Measurements from ENCODE around the gene GPR137.
"Not testable (repeated sequence)": the region's sequence is repeated elsewhere in the genome, so short reads cannot be mapped to it uniquely, and the experiment has no call there.

Gene GPR137

DNA sequence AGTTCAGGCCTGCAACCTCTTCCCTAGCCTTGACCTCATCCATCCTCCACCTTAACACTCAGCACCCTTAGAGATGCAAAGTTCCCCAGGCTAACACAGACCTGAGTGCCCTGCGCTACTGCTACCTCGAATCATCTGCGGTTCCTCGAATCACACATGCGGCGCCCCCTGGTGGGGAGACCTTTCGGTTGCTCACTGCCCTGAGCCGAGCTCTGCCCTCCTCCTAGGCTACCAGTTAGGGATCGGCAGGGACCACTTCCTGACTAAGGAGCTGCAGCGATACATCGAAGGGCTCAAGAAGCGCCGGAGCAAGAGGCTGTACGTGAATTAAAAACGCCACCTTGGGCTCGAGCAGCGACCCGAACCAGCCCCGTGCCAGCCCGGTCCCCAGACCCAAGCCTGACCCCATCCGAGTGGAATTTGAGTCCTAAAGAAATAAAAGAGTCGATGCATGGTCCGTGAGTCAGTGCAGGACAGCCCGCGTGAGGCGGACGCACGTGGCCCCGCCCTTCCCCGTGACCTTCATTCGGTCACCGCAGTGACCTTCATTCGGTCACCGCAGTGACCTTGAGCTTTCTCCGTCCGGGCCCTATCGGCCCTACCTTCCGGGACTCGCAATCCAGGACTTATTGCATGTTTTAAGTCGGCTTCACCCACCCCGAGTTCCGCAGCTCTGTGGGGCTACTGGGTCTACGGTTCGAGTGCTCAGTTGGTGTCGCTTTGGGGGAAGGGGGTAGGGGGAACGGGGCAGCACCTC is 18.8 kb downstream of the GPR137 start:
- DNase-seq (ENCODE audit: low spot score), result peak; percentile 95

DNA sequence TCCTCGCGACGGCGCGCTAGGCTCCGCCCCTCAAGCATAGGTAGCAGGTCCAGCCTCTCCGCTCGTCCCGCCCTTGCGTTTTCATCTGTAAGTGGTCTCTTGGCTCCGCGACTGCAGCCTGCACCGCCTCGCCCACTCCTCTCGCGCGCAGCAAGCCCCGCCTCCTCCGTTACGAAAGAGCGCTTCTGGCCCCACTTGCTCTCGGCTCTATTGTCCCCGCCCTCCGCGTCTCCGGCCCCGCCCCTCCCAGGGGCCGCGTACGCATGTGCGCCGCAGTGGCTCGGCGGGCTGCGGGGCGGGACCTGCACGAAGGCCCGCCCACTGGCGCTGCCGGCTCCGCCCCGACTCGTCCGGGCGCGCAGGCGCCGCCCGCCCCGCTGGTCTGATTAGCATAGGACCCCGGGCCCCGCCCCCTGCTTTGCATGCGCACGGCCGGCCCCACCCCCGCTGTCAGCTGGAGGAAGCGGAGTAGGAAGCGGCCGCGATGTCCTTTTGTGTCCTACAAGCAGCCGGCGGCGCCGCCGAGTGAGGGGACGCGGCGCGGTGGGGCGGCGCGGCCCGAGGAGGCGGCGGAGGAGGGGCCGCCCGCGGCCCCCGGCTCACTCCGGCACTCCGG is 19.5 kb downstream of the GPR137 start, which contains the start of gene ESRRA:
TSS of gene ESRRA (plus strand) at position 450 of the 616 bp plus-strand sequence. CDS start 1,656 bp downstream, outside the sequence.
- DNase-seq (ENCODE audit: low spot score), result peak; percentile 100

DNA sequence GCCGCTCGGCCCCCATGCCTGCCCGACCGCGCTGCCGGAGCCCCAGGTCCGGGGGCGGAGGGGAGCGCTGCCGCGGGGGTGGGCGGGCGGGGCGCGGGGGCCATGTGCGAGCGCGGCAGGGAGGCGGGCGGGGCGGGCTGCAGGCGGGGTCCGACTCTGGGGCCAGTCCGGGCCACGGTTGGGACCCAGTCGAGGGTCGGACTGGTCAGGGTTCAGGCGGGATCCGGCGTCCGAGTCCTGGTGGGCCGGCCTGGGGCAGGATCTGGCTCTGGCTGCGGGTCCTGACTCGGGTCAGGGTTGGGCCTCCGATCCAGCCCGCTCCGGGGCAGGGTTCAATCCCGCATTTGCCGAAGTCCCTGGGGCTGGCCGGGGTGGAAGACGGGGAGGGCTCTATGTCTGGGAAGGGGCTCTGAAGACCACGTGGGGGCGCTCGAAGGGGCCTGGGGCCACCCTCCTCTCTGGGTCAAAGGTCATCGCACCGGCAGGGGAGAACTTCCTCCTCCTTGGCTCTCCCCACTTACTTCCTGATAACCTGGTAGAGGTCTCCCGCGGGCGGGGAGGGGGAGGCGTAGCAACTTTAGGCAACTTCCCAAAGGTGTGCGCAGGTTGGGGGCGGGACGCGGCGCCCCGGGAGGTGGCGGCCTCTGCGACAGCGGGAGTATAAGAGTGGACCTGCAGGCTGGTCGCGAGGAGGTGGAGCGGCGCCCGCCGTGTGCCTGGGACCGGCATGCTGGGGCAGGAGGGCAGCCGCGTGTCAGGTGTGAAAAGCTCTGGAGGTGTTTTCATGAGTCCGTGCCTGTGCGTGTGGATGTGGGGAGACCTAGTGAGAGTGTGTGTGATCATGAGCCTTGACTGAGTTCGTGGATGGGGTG is 20.3 kb downstream of the GPR137 start:
- peak; percentile 88 for DNase-seq (ENCODE audit: low spot score)

DNA sequence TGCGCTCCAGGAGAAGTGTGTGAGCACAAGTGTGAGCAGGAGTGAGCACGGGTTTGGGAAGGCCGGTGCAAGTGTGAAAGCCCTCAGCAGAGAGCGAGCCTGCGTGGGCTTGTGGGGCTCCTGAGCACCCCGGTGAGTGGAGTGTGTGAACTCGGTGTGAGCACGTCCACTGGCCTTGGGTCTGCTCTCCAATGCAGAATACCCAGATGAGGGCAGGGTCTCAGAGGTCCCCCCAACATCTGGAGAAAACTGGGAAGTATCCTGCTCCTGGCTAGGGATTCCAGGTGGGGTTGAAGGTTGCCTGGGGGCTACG is 20.9 kb downstream of the GPR137 start:
- no peak for DNase-seq (ENCODE audit: low spot score)

DNA sequence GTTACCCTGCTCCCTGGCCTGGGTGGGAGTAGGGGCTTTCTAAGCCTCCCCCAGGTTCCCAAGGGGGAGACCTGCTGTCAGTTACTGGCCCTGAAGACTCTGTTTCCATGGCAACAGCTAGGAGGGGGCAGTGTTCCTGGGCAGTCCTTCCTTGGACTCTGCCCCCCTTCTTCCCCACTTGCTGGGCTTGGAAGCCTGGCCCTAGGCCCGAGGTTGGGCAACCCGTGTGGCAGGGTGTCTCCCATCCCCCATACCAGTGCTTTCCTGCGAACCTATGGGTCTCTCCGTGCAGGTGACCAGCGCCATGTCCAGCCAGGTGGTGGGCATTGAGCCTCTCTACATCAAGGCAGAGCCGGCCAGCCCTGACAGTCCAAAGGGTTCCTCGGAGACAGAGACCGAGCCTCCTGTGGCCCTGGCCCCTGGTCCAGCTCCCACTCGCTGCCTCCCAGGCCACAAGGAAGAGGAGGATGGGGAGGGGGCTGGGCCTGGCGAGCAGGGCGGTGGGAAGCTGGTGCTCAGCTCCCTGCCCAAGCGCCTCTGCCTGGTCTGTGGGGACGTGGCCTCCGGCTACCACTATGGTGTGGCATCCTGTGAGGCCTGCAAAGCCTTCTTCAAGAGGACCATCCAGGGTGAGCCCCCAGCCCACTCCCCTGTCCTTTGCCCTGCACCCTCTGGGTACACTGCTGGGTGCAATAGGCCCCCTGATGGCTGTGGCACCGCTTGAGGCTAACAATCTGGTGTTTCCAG is 21.4 kb downstream of the GPR137 start:
- DNase-seq (ENCODE audit: low spot score), result no peak

DNA sequence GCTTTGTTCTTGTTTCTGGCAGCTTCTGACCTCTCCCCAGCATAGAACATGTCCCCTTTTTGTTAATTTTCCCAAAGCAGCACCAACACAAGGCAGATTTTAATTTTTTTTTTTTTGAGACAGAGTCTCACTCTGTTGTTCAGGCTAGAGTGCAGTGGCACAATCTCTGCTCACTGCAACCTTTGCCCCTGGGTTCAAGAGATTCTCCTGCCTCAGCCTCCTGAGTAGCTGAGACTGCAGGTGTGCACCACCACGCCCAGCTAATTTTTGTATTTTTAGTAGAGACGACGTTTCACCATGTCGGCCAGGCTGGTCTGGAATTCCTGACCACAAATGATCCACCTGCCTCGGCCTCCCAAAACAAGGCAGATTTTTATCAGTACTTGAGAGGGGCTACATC is 22.1 kb downstream of the GPR137 start:
- not testable (repeated sequence) for DNase-seq (ENCODE audit: low spot score)

DNA sequence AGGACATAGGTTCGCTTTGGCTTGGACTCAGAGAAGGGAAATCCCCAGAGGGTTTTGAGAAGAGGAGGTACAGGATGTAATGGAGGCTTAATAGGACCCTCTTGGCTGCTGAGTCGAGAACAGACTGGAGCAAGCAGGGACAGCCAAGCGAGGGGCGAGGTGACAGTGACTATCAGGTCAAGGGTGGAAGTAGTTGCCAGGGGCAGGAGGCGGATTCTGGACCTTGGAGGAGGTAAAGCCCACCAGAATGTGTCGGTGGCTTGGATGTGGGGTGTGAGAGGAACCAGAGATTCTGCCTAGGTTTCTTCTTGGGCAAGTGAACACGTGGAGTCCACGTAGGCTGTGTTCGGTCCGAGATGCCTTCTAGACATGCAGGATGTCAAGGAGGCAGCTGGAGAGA is 27.3 kb downstream of the GPR137 start:
- DNase-seq (ENCODE audit: low spot score), result no peak

DNA sequence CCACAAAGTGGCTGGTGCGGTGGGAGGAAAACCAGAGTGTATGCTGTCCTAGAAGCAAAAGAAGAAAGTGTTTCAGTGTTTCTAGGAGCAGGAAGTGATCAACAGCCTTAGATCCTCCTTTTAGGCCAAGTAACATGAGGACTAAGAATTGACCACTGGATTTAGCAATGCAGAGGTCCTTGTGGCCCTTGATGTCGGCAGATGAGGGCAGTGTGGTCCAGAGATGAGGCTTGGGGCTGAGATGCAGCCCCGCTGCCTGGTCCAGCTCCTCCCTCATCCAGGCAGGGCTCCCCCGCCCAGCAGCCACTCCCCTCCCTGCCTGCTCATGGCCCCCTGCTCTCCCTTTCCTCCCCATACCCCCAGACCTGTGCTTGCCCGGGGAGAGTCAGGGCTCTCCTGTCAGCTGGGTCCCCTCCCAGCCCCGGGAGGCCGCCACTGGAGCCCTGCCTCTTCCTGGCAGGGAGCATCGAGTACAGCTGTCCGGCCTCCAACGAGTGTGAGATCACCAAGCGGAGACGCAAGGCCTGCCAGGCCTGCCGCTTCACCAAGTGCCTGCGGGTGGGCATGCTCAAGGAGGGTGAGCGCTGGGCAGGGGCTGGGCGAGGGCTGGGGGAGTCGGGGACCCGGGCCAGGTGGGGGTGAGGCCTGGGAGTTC is 28.0 kb downstream of the GPR137 start:
- DNase-seq (ENCODE audit: low spot score), result no peak

DNA sequence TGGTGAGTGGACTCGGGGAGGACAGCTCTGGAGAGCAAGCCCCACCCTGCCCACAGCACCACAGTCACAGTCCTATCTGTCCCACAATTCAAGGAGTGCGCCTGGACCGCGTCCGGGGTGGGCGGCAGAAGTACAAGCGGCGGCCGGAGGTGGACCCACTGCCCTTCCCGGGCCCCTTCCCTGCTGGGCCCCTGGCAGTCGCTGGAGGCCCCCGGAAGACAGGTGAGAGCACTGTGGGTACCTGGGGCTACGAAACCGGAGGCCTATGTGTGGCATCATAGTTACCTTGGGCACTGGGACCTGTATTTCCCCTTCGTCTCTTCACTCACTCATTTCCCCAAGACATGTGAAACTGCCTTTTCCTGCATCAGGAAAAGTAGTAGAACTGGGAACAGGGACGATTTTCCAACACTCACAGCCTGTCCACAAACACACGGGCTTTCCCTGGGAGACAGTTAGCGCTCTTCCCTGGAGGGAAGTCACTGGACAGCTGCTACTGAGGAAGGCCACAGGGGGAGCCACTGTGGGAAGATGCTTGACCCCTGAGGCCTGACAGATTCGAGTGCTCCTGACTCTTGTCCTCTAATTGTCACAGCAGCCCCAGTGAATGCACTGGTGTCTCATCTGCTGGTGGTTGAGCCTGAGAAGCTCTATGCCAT is 28.6 kb downstream of the GPR137 start:
- no peak for DNase-seq (ENCODE audit: low spot score)

DNA sequence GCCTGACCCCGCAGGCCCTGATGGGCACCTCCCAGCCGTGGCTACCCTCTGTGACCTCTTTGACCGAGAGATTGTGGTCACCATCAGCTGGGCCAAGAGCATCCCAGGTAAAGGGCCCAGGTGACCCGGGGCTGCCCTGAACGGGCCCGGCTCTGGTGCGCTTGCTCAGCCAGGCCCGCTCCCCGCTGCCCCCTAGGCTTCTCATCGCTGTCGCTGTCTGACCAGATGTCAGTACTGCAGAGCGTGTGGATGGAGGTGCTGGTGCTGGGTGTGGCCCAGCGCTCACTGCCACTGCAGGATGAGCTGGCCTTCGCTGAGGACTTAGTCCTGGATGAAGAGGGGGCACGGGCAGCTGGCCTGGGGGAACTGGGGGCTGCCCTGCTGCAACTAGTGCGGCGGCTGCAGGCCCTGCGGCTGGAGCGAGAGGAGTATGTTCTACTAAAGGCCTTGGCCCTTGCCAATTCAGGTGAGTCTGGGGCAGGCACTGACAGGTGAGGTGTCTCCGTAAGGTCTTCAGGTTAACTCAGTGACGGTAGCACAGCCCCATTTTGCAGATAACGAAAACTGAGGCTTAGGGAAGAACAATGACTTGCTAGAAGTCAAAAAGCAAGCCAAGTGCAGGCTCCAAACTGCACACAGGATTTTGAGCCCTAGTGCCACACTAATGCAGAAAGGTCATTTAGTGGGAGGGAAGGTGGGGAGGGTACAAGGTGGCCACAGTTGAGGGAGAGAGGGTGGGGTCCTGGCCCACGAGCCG is 29.3 kb downstream of the GPR137 start:
- DNase-seq (ENCODE audit: low spot score), result no peak

DNA sequence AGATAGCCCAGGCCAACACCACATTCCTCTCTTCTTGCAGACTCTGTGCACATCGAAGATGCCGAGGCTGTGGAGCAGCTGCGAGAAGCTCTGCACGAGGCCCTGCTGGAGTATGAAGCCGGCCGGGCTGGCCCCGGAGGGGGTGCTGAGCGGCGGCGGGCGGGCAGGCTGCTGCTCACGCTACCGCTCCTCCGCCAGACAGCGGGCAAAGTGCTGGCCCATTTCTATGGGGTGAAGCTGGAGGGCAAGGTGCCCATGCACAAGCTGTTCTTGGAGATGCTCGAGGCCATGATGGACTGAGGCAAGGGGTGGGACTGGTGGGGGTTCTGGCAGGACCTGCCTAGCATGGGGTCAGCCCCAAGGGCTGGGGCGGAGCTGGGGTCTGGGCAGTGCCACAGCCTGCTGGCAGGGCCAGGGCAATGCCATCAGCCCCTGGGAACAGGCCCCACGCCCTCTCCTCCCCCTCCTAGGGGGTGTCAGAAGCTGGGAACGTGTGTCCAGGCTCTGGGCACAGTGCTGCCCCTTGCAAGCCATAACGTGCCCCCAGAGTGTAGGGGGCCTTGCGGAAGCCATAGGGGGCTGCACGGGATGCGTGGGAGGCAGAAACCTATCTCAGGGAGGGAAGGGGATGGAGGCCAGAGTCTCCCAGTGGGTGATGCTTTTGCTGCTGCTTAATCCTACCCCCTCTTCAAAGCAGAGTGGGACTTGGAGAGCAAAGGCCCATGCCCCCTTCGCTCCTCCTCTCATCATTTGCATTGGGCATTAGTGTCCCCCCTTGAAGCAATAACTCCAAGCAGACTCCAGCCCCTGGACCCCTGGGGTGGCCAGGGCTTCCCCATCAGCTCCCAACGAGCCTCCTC is 30.2 kb downstream of the GPR137 start:
- DNase-seq (ENCODE audit: low spot score), result not testable (repeated sequence)

DNA sequence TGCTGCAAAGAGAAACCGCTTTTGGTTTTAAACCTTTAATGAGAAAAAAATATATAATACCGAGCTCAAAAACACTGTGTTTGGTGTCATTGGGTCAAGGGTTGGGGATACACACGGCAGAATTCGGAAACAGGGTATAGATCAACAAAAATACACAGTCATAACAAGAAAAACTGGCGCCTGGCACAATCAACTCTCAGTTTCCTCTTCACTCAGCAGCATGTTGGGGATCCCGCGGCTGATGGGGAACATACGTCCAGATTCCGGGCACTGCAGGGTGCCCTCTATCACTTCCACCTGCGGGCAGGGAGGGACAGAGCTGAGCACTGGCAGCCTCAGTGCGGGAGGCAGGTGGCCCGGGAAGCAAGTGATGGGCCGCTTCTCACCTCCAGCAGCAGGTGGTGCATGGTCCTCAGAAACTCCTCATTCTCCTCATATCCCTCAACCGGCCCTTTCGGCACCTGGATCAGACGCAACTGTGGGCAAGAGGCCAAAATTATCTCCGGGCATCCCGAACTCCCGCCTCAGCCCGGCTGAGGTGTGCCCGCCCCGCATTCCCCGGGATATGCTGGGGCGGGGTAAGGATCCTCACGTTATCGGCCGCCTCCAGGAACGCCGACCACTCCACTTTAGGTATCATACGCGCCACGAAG is 31.1 kb downstream of the GPR137 start:
- DNase-seq (ENCODE audit: low spot score), result no peak

DNA sequence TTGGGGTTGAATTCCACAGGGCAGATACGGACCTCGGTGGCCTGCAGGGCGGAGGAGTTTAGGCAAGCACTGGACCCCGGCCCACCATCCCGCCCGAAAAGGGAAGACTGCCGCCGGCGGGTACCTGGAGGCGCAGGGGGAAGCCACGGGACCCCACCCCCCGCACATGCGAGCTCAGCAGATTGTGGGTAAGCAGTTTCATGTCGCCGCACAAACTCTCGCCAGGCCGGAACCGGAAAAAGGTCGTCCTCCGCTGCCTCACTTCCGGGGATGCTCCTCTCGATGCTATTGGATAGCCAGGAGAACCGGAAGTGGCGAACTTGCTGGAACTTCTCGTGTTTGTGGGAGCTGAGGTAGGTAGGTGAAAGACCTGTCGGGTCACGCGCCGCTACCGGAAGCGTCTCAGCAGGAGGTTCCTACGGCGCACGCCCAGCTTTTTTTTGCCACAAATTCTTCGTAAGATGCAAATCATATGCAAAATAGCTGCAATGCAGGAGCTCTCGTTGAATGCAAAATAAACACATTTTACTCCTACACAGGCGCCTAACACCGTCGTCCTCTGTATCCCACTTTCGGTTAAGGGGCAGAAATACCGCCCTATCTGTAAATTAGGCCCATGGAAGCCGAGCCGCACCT is 31.8 kb downstream of the GPR137 start, which contains the start of gene TRMT112:
TSS of gene TRMT112 (minus strand) at position 235 of the 636 bp plus-strand sequence. CDS start at position 202, 33 bp downstream.
- DNase-seq (ENCODE audit: low spot score), result peak; percentile 92

DNA sequence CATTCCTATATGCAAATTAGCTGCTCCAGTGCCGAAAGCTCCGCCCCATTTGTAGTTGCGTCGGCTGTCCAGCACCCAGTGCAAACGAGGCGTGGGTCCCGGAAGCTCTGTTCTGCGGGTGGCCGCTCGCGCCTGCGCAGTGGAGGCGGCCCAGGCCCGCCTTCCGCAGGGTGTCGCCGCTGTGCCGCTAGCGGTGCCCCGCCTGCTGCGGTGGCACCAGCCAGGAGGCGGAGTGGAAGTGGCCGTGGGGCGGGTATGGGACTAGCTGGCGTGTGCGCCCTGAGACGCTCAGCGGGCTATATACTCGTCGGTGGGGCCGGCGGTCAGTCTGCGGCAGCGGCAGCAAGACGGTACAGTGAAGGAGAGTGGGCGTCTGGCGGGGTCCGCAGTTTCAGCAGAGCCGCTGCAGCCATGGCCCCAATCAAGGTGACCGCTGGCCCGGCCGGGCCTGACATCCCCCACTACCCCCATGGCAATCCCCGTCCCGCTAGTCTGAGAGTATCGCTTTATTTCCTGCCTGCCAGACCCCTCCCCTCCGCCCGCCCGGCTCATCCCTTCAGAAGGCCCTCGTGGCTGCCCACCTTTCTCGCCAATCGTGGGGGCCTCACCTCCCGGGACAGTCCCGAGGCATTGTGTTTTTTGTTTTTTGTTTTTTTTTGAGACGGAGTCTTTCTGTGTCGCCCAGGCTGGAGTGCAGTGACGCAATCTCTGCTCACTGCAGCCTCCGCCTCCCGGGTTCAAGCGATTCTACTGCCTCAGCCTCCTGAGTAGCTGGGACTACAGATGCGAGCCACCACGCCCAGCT is 32.5 kb downstream of the GPR137 start, which contains the start of gene PRDX5:
TSS of gene PRDX5 (plus strand) at position 161 of the 805 bp plus-strand sequence. CDS start at position 256, 95 bp downstream.
- DNase-seq (ENCODE audit: low spot score), result peak; percentile 96

DNA sequence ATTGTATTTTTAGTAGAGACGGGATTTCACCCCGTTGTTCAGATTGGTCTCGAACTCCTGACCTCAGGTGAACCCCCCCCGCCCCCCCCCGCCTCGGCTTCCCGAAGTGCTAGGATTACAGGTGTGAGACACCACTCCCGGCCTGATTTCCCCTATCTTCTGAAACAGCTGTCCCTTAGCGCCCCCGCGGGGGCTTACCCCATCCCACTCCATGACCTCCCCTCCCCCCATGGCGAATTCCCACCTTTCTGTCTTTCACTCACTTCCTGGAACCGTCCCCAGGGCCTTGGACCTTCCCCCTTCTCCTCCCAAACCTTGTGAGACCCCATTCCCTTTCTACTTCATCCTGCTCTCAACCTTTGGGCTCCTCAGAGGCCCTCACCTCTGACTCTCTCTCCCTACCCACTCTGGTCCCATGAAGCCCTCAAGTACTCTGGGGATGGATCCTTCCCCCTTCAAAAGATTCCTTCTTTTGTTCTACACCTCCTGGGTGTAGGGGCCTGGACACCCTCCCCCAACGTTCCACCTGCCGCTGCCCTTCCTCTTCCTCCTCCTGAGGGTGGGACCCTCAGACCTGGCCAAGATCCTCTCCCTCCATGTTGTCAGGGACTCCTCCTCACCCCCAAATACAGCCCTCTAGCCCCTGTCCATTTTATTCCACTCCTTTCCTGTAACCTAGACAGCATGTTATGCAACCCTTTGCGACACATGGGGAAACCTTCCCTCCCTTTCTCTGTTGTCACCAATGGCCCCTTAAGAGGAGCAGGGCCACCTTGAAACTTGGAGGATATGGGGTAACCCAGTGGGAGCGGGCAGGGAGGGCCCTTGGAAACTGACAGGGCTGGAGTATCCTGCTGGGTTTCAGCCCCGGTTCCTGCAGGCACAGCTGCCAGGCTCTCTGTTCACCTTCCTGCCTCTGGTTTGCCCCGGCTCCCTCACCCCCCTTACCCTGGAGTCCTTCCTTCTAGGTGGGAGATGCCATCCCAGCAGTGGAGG is 33.4 kb downstream of the GPR137 start:
- DNase-seq (ENCODE audit: low spot score), result no peak

DNA sequence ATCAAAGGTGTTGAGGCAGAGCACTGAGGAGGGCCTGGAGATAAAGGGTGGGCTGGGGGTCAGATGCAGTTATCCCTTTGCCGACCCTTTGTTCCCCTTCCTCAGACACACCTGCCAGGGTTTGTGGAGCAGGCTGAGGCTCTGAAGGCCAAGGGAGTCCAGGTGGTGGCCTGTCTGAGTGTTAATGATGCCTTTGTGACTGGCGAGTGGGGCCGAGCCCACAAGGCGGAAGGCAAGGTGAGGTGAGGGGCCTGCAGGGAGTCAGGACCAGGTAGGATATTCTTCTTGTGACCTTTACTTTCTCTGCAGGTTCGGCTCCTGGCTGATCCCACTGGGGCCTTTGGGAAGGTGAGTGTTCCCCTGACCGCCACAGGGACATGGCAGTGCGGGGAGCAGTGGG is 34.9 kb downstream of the GPR137 start:
- DNase-seq (ENCODE audit: low spot score), result no peak

Data from ecto neural progenitor cell (in vitro differentiated cells).